ENCODE results near the gene GOLGA6C.

DNA sequence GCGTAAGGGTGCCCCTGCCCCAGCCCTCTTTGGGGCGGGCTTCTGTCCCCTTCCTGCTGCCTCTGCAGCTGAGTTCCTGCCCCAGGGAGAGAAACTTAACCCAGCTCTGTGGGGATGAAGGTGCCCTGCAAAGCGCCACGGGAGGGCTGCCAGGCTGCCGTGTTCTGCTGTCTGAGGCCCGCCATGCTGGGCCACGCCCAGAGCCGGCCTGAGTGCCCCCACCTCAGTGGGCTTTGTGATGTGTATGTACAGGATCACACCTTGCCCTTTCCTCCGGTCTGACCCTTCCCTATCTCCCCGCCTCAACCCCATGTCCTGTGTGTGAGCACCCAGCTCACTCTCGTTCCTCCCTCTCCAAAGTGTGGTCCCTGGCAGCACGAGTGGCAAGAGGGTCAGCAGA, 33.9 kb upstream of the GOLGA6C start:
- TF ChIP-seq GATA3 (IDR thresholded peaks at IDR 0.05; ENCODE audit: low read depth, low read length) (no peak), GATA2 (IDR thresholded peaks at IDR 0.05; ENCODE audit: low read depth, low read length) (no peak)

Data from SH-SY5Y (cell line).